Glomerular endothelial cell (primary cell): ENCODE results near the gene C1QTNF4. TPM values are rescaled to one million over a fixed set of nuclear protein-coding genes. Genes with fewer than 3 reads are reported as not detected.

Experiments
- DNase-seq: peaks from one replicate; pipeline ENCODE4 v3.0.0-alpha.2; 2011; ENCODE audit warnings: low read depth, low spot score; ENCODE audit errors: extremely low read depth
- total RNA-seq: library from RNA; depleted of rRNA; stranded (reverse); fragments of >200 nt; gene quantifications from 2 replicates; pipeline ENCODE4 v1.2.3, GENCODE V29; 2015

Gene C1QTNF4
- total RNA-seq, 1 donor from 2014 or later = 0.29 TPM

DNA sequence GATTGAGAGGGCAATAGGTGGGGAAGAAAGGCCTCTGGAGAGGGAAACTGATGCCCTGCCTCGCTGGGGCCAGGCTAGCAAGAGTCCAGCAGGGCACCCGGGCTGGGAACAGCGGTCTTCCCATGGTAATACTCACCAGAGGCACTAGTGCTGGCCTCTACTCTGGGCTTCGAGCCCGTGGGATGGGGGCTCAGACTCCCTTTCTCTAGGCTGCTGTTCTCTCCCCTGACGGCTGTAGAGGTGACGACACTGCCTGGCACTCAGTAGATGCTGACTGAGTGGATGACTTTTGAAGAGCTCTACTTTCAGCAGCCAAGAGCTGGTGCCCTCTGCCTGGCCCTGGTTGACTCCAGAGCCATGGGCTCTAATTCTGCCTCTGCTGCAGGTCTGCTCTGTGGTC, 818 bp upstream of the C1QTNF4 start:
- no peak for DNase-seq

DNA sequence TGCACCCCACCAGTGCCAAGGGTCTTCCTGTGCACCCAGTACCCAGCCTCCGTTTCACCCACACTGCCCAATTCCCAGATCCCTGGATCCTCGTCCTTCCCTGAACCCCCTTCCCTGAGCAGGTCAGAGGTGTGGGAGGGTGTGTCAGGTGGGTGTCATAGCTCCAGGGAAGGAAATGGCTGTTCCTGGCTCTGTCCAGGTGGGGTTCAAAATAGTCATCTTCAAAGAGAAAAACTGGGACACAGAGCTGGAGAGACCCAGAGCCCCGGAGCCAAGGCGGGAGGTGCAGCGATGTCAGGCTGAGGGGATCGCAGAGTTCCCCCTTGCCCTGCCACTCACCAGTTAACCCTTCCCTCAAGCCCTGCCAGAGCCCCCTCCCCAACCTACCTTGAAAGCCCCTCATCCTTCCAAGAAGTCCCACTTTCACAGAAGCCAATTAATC, 698 bp downstream of the C1QTNF4 start:
- DNase-seq = no peak

DNA sequence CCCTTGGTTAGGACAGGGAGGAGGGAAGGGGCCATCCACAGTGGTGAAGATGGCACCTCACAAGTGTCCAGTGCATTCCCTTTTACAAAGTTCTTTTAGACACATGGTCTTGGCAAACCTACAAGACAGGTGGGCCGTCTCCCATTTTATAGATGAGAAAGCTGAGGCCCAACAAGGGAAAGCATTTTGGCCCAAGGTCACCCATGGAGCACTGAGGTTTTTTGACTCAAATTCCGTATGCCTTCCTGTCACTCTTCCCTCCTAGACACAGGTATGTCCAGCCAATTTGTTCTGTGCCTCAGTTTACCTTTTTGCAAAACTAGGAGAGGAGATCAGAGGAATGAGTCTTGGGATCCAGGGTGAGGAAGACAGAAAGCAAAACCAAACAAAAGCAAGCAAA, 1.2 kb downstream of the C1QTNF4 start:
- DNase-seq = no peak

DNA sequence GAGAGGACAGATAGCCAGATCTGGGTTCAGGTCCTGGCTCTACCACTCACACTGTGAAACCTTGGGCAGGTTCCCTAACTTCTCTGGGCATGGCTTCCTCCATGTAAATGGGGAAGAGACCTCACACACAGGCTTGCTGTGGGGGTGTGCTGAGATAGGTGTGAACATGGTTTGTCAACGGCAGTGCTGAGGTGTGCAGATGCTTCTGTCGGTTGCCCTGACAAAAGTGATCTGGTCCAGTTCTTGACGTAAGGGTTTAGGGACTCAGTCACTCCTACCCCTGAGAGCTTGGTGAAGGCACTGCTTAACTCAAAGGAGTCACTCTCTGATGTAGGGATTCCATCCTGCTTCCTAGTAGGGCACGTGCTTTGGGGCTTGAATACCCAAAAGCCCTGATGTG, 2.0 kb downstream of the C1QTNF4 start:
- no peak for DNase-seq

DNA sequence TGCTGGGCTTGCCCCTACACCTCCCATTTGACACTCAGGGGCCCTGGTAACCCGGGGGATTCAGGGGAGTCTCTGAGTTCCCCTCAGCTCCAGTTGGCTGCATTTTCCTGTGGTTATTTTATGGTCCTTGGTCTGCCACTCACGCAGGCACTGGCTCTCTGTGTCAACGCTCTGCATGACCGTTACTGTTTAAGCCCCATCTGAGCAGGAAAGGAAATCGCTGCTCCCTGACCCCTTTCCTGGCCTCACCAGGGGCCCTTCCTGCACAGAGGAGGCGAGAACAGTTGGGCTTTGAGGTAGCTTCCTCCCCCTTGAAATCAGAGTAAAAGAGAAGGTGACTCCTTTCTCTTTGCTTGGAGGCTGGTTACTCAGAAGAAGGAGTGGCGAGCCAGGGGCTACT, 2.4 kb downstream of the C1QTNF4 start:
- DNase-seq = peak; percentile 27

DNA sequence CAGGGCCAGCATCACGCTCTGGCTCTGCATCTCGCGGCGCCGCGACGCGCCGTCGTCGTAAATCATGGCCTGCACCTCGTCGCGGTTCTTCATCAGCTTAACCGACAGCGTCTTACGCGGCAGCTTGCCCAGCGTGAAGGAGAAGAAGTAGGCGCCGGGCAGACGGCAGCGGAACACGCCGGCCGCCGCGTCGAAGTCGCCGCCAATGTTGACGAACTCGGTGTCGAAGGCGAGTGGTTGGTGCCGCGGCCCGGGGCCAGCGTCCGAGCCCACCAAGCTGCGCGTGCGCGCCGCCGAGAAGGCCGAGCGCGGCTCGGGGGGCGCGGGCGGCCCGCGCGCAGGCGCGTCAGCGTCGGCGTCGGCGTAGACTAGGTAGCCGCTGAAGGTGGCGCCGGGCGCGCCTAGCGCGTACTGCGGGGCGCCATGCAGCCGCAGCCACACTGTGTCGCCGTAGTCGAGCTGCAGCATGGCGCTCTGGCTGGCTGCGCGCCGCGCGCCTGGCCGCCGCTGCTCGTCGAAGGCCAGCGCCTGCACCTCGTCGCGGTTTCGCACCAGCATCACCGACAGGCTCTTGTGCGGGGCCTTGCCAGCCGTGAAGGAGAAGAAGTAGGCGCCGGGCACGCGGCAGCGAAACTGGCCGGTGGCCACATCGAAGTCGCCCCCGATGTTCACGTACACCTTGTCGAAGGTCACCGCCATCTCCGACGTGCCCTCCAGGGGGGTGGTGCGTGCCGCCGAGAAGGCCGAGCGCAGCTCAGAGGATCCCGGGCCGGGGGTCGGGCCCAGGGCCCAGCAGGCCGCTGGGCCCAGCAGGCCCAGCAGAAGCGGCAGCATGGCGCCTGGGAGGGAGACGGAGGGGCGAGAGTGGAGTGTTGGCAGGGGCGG, 4.0 kb downstream of the C1QTNF4 start:
- no peak for DNase-seq

DNA sequence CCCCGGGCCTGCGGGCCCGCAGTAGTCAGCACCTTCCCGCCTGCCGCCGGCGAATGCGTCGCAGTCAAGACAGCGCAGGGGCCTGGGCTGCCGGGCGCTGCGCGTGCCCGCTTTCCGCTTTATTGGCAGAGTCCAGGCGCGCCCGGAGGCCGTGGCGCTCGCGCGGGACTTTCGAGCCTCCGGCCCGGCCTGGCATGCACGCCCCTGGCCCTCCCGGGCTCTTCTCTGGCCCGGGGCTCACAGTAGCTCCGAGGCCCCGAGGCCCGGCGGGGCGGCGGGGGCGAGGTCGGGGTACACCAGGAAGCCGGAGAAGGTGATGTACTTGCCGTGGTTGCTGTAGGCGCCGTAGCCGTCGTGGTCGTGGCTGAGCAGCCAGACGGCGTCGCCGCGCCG, 4.6 kb downstream of the C1QTNF4 start:
- no peak for DNase-seq

DNA sequence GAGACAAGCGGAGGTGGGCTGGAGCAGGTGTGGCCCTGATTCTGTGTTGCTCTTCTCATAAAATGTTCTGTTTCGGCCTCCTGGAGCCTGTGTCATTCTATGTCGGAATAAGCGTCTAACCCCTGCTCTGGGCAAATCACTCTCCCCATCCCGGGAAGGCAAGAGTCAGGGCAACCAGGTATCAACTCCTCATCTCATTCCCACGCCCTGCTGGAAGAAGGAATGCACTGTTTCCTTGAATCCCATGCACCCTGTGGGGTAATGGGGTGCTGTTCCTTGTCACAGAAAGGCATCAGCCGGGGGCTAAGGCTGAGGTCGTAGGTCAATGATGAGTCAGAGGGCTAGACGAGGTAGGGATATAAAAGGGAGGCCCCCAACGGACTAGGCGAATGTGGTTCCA, 5.1 kb downstream of the C1QTNF4 start:
- DNase-seq = no peak

DNA sequence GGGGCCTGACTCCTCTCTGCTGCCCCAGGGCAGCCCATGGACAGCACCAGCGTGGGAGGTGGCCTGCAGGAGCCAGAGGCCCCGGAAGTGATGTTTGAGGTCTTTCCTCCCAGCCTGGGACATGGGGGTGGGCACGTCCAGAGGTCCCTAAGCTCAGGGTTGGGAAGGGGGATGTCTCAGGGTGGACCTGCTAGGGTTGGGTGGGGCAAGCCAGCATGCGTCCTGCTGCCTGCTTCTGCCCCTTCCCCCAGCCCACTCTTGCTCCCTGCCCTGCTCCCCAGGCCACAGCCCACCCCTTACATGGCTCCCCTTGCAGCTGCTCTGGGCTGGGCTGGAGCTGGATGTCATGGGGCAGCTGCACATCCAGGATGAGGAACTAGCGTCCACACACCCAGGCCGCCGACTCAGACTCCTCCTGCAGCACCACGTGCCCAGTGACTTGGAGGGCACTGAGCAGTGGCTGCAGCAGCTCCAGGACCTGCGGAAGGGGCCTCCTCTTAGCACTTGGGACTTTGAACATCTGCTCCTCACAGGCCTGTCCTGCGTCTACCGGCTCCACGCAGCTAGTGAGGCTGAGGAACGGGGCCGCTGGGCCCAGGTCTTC, 6.4 kb downstream of the C1QTNF4 start:
- no peak for DNase-seq

DNA sequence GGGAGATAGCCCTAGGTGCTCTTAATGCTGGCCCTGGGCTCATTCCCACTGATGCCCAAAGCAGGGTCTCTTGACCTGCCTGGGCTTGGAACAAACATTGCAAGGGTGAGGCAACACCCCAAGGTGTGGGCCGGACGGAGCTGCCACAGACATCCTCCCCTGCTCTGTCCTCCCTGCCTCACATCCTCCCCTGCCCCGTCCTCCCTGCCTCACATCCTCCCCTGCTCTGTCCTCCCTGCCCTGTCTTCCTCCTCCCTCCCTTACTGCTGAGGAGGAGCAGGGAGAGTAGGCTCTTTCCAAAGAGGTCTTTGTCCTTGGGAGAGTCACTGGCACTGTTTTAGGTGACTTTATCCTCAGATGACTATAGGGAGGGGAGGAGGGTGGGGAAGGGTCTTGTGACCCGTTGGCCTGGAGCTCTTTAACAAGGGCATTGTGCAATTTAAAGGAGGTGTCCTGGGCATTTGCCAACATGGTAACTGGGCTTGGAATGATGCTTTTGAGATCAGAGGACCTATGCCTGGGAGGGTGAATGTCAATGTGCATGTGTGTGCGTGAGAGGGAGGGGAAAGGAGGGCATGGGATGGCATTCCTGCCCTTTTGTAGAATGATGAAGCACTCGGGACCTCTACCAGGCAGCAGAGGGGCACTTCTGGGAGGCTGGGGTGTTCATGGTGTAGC, 7.0 kb downstream of the C1QTNF4 start:
- no peak for DNase-seq

DNA sequence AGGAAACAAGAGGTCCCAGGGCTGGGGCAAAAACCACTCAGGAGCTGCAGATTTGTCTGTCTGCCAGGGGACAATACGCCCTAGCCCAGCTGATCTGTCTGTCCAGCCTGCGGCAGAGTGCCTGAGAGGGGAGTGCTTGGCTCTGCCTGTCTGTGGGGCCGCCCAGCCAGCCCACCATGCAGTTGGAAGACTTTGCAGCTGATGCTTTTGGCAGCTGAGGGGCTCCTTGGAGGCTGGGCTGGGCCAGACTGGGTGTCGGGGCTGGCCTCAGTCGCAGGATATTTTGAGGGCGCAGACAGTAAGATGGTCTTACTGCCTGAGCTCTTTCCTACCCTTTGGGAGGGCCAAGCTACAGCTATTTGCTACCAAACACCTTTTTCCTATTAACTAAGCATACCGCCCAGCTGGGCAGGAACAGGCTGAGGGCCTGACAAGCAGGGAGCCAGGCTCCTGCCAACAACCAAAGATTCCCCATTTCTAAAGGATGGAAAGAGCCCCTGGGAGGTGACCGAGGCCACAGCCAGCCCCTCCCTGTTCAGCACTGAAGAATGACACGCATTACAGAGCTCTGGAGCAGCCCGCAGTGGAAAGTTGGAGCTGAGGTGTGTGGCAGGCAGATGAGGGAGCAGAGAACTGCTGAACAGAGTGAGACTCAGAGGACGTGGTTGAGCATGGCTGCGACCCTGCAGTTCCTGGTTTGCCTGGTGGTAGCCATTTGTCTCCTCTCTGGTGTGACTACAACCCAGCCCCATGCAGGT, 7.9 kb downstream of the C1QTNF4 start, which contains the start of gene FAM180B:
Gene FAM180B, plus strand, starts transcription at position 581 of the 758 bp plus-strand sequence. Its CDS starts 91 bp downstream, at position 672.
- no peak for DNase-seq

DNA sequence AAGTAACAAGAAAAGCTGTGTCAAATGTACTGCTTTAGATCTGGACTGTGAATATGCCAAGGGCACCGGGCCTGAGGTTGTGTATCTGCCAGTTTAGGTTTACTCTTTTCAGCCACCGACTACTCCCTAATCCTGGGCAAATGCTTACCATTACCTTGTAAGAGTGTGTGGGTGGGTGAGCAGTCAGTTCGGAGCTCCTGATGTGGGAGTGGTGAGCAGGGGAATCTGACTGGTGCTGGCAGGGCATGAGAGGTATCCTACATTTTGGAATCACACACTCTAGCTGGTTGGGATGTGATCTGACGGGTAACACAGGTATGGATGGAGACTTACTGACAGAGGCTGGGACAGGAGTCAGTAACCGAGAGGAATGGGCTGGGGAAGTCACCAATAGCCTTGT, 10.4 kb downstream of the C1QTNF4 start:
- DNase-seq = no peak

DNA sequence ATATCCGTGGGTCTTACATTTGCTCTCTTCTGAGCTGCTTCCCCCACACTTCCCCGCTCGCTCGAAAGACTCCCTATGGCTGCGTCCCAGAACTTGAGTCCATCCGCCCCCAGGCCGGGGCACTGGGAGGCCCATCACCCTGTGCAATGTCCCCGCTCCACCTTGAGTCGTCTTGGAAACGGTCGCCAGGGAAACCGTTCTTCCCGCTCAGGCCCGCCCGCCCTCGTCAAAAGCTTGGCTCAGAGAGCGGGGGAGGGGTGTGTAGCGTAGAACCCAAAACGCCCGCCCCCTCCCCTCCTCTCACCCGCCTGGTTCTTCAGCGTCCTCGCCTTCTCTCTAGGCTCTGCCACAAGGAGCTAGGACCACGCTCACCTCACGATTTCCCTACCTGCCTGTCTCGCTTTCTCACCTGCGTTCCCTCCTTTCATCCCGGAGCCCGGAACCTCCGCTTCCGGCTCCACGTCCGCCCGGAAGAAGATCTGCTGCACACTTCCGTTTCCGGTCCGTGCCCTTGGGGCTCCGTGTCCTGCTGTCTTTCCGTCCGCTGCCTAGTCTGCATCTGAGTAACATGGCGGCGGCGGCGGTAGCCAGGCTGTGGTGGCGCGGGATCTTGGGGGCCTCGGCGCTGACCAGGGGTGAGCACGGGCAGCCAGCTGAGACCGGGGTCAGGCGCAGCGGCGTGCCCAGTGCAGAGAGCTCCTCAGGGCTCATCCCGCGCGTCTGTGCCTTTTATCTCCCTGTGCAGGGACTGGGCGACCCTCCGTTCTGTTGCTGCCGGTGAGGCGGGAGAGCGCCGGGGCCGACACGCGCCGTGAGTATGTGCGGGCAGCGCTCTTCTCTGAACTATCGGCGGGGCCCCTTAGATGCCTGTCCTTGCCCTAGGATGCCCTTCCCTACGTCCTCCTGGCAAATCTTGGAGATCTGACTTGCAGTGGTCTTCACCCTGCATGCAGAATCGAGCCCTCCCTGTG, 15.4 kb downstream of the C1QTNF4 start, which contains the start of the genes KBTBD4 and NDUFS3:
Gene KBTBD4, minus strand, starts transcription at position 447 of the 971 bp plus-strand sequence. Its CDS starts 19 bp downstream, at position 428.
Gene NDUFS3, plus strand, starts transcription at position 551 of the 971 bp plus-strand sequence. Its CDS starts 18 bp downstream, at position 569.
- DNase-seq = peak; percentile 41

DNA sequence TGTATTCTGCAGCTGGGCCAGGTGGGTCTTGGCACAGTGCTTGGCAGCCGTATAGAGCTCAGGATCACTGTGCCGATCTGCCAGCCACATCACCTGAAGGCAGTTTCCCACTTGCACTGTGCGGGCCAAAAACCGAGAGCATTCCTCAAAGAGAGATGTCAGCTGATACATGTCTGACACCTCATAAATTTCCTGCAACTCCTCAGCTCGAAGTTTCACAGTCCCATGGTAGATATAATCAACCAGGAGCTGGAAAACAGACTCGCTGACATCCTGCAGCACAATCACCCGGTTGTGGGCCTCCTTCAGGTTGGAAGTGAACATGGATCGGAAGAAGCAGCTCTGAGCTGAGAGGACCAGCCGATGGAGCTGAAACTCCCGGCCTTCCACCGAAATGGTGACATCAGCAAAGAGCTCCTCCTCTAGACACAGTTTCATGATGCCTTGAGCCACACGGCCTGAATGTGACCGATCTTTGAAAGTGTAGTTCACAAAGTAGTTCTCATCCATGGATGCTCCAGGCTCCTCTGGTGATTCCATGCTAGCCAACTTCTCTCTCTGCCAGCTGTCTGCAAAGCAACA, 16.7 kb downstream of the C1QTNF4 start:
- no peak for DNase-seq

DNA sequence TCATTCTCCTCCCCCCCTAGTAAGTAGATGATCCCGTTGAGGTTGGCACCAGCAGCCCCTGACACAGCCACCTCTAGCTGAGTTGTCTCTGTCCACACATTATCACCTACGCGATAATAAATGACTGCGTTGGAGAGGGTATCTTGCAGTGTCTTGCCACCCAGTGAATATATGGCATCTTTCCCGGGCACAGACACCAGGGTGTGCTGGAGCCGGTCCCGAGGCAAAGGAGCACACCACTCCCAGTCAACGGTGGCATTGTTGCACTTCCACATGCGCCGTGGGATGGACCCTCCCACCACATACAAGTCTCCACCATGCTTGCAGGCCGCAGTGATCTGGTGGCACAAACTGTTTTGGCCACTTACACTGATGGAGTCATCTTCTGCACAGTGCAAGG, 20.9 kb downstream of the C1QTNF4 start:
- DNase-seq = no peak

DNA sequence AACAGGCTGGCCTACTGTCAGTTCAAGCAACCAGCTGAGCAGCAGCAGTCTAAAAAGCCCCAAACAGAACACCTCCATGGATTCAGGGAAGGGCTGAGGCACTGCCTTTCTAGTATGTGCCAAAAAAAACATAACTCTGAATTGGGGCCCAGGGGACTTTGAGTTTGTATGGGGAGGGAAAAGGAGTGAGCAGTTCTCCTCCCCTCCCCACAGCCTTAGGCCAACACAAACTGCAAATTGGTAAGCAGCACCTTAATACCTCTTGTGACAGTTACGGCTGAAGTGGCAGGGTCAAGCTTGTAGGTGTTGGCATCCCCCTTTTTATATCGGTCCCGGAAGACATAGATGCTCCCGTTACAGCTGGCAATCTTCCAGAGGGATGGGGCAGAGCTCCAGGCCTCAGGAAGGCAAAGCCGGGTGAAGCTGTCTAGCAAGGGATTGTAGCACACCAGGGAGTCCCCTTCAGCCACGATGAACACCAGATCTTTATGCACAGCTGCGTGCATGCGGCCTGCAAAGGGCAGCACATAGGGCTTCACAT, 21.4 kb downstream of the C1QTNF4 start:
- no peak for DNase-seq

DNA sequence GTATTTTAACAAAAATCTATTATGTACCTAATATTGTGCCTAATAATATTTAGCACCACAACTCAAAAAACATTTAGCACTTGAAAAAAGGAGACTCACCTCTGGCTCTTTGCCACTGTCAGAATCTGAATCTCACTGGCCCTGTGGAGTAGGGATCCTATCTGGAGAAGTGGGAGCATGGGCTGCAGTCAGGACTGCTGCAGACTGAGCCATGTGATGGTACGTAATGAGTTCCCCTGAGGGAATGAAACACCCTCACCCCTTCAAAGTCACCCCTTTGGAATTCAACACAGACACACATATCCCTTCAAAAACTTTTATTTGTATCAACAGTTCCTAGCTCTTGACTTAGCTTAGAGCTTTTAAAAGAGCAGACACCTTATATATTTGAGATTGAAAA, 22.3 kb downstream of the C1QTNF4 start:
- DNase-seq = no peak

DNA sequence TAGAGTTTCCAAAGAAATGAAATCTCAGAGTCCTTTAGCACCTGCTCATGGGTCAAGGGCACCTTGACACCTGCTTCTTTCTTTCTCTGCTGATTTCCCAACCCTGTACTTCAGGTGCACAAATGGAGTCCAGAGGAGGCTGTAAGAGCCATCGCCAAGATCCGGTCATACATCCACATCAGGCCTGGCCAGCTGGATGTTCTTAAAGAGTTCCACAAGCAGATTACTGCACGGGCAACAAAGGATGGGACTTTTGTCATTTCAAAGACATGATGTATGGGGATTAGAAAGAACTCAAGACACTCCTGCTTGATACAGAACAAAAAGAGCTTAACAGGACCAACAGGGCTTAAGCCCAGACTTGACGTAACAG, 22.9 kb downstream of the C1QTNF4 start:
- no peak for DNase-seq
